Osteoblast (primary cell): ENCODE data around the gene MAMSTR. TPM values are rescaled to one million over a fixed set of nuclear protein-coding genes. Genes with fewer than 3 reads are reported as not detected.
A peak's percentile ranks its signal among the peaks of the same experiment; 100 is the strongest.

Experiments used
- DNase-seq: peaks from one replicate; pipeline ENCODE4 v3.0.0; 2011; ENCODE audit warnings: low spot score, mixed read lengths; ENCODE audit not compliant: insufficient read length; ENCODE audit errors: missing footprints
- H2AFZ ChIP-seq: 2 replicates; pipeline ENCODE4 v1.6.0; 2011; ENCODE audit warnings: mild to moderate bottlenecking, low read length
- H3K27ac ChIP-seq: 2 replicates; pipeline ENCODE4 v1.5.1; 2011; ENCODE audit warnings: mild to moderate bottlenecking, low read depth, low read length, moderate library complexity
- H3K27me3 ChIP-seq: 2 replicates; pipeline ENCODE4 v1.6.0; 2012; ENCODE audit warnings: mild to moderate bottlenecking, control low read depth, inconsistent platforms, low read length, moderate library complexity; ENCODE audit not compliant: insufficient read depth
- H3K36me3 ChIP-seq: 2 replicates; pipeline ENCODE4 v1.5.1; 2011; ENCODE audit warnings: mild to moderate bottlenecking, low read length, control low read depth, moderate library complexity; ENCODE audit not compliant: insufficient read depth
- H3K4me1 ChIP-seq: 2 replicates; pipeline ENCODE4 v1.5.1; 2011; ENCODE audit warnings: mild to moderate bottlenecking, low read length, control low read depth, moderate library complexity; ENCODE audit not compliant: insufficient read depth
- H3K4me2 ChIP-seq: 2 replicates; pipeline ENCODE4 v1.6.0; 2011; ENCODE audit warnings: mild to moderate bottlenecking, low read length; ENCODE audit not compliant: insufficient read depth
- H3K4me3 ChIP-seq: fragments of 200-600 bp; sonication (generic); 3 replicates; pipeline ENCODE4 v1.5.1; 2012; ENCODE audit warnings: mild to moderate bottlenecking, low read length, inconsistent platforms; ENCODE audit not compliant: insufficient read depth
- H3K79me2 ChIP-seq: 2 replicates; pipeline ENCODE4 v1.6.0; 2012; ENCODE audit warnings: mild to moderate bottlenecking, low read length, control low read depth, inconsistent platforms; ENCODE audit not compliant: insufficient read depth
- H3K9me3 ChIP-seq: 2 replicates; pipeline ENCODE4 v1.5.1; 2011; ENCODE audit warnings: low read depth, low read length, control low read depth
- H4K20me1 ChIP-seq: 2 replicates; pipeline ENCODE4 v1.6.0; 2012; ENCODE audit warnings: mild to moderate bottlenecking, low read length, control low read depth; ENCODE audit not compliant: insufficient read depth
- total RNA-seq: library from RNA; depleted of rRNA; stranded (reverse); fragments of >200 nt; gene quantifications from 2 replicates; pipeline ENCODE4 v1.2.3, GENCODE V29; 2012
- TF ChIP-seq, protein P1 (sequence below): IDR thresholded peaks from 2 replicates; pipeline ENCODE4 v1.5.1; 2011; ENCODE audit warnings: mild to moderate bottlenecking, low read depth, low read length, moderate library complexity; ENCODE audit errors: extremely low read depth

The MAMSTR gene
- total RNA-seq, 1 donor, result 0.36 TPM

DNA sequence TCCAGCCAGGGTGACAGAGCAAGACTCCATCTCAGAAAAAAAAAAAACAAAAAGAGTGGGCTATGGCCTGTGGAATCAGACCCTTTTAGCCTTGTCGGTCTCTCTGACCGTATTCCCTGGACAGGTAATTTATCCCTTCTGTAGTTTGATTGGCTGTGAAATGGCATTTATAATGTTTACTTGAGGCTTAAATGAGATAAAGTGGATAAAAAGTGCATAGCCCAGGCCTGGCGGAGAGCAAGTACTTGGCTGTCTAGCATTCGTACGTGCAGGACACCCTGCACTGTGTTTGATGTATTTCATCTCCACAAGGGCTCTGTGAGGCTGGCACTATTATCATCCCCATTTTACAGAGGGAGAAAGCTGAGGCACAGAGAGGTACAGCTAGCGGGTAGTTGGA, 53.7 kb downstream of the MAMSTR start:
- Histone ChIP-seq H3K27me3 (peaks cover 2% of the 10 kb centered on the region), H3K4me2 (no peak overlapping the region), H3K9me3 (no peaks in the 10 kb centered on the region), H3K4me1 (peaks cover 1% of the 10 kb centered on the region), H2AFZ (no peak overlapping the region), H3K36me3 (no peaks in the 10 kb centered on the region), H3K4me3 (no peak overlapping the region), H4K20me1 (no peaks in the 10 kb centered on the region), H3K27ac (no peak overlapping the region), H3K79me2 (no peaks in the 10 kb centered on the region)
- peak; percentile 52 for DNase-seq
- TF ChIP-seq, protein P1, sequence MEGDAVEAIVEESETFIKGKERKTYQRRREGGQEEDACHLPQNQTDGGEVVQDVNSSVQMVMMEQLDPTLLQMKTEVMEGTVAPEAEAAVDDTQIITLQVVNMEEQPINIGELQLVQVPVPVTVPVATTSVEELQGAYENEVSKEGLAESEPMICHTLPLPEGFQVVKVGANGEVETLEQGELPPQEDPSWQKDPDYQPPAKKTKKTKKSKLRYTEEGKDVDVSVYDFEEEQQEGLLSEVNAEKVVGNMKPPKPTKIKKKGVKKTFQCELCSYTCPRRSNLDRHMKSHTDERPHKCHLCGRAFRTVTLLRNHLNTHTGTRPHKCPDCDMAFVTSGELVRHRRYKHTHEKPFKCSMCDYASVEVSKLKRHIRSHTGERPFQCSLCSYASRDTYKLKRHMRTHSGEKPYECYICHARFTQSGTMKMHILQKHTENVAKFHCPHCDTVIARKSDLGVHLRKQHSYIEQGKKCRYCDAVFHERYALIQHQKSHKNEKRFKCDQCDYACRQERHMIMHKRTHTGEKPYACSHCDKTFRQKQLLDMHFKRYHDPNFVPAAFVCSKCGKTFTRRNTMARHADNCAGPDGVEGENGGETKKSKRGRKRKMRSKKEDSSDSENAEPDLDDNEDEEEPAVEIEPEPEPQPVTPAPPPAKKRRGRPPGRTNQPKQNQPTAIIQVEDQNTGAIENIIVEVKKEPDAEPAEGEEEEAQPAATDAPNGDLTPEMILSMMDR, result no peak

DNA sequence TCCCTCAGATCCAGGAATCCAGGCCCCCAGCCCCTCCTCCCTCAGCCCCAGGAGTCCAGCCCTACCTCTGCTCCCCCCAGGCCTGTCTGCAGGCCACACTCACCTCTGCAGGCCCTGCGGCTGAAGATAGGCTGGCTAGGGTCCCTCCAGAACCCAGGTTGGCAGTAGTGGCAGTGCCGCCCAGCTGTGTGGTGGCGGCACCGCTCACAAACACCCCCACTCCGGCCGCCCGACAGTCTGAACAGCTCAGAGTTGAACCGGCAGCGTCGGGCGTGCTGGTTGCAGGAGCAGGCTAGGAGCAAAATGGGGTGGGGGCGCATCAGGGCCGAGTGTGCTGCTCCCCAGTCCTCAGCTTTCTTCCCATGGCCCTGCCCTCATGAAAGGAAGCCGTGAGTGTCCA, 55.0 kb downstream of the MAMSTR start:
- TF ChIP-seq, protein P1, result no peak
- no peak overlapping the region for H3K4me2 ChIP-seq
- no peaks in the 10 kb centered on the region for H4K20me1 ChIP-seq
- no peaks in the 10 kb centered on the region for H3K9me3 ChIP-seq
- peak; percentile 52 for DNase-seq
- H2AFZ ChIP-seq, result no peak overlapping the region
- H3K27ac ChIP-seq, result no peak overlapping the region
- peaks cover 3% of the 10 kb centered on the region for H3K4me1 ChIP-seq
- H3K79me2 ChIP-seq, result no peaks in the 10 kb centered on the region
- no peaks in the 10 kb centered on the region for H3K36me3 ChIP-seq
- H3K27me3 ChIP-seq, result peaks cover 2% of the 10 kb centered on the region
- H3K4me3 ChIP-seq, result no peak overlapping the region

DNA sequence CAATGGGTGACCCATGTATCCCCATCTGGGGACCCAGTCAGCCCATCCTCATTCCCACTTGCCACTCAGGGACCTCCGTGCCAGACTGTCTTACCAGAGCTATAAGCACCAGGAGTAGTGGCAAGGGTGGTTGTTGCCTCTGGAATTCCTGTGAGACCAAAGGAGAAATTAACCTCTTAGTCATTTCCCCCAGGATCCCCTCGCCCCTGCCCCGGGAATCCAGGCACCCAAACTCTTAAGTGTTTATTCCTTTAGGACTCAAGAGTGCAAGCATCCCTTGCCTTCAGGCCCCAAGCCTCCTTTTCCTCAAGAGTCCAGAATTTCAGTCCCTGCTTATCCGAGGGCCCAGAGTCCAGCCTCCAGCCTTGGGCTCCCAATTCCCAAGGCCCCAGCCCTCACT, 55.9 kb downstream of the MAMSTR start:
- H4K20me1 ChIP-seq, result no peaks in the 10 kb centered on the region
- no peaks in the 10 kb centered on the region for H3K9me3 ChIP-seq
- no peak overlapping the region for H3K4me2 ChIP-seq
- peaks cover 2% of the 10 kb centered on the region for H3K27me3 ChIP-seq
- TF ChIP-seq, protein P1, result no peak
- no peak overlapping the region for H3K27ac ChIP-seq
- no peaks in the 10 kb centered on the region for H3K36me3 ChIP-seq
- H3K79me2 ChIP-seq, result no peaks in the 10 kb centered on the region
- H2AFZ ChIP-seq, result no peak overlapping the region
- no peak overlapping the region for H3K4me3 ChIP-seq
- peak; percentile 88 for DNase-seq
- peaks cover 3% of the 10 kb centered on the region for H3K4me1 ChIP-seq

Other genes starting within 250 kb of the MAMSTR start
- gene LMTK3, start 207.9 kb downstream of the MAMSTR start, total RNA-seq, result not detected in 2 replicates
- gene SULT2B1, start 167.6 kb downstream of the MAMSTR start, total RNA-seq, result under 0.01 TPM in 1 of 2 replicates, not detected in the other
- not detected in 2 replicates for gene SPACA4, start 113.0 kb downstream of the MAMSTR start, total RNA-seq
- gene FAM83E, start 104.6 kb downstream of the MAMSTR start, total RNA-seq, result 0.29 TPM in 1 of 2 replicates, not detected in the other
- gene RPL18, start 100.5 kb downstream of the MAMSTR start, total RNA-seq, result 1,357 and 1,526 TPM in 2 replicates
- gene SPHK2, start 100.2 kb downstream of the MAMSTR start, total RNA-seq, result 13.0 and 13.3 TPM in 2 replicates
- gene DBP, start 82.3 kb downstream of the MAMSTR start, total RNA-seq, result 14.5 and 18.3 TPM in 2 replicates
- 1.8 and 2.7 TPM in 2 replicates for gene CA11, start 73.5 kb downstream of the MAMSTR start, total RNA-seq
- under 0.01 and 0.29 TPM in 2 replicates for gene NTN5, start 46.7 kb downstream of the MAMSTR start, total RNA-seq
- not detected in 2 replicates for gene FUT2, start 23.8 kb downstream of the MAMSTR start, total RNA-seq
- 2.1 and 3.6 TPM in 2 replicates for gene RASIP1, start 20.9 kb upstream of the MAMSTR start, total RNA-seq
- gene IZUMO1, start 27.2 kb upstream of the MAMSTR start, total RNA-seq, result not detected in 2 replicates
- under 0.01 TPM in 1 of 2 replicates, not detected in the other for gene FUT1, start 32.9 kb upstream of the MAMSTR start, total RNA-seq
- gene FGF21, start 35.8 kb upstream of the MAMSTR start, total RNA-seq, result not detected in 2 replicates
- 29.7 and 30.1 TPM in 2 replicates for gene BCAT2, start 91.3 kb upstream of the MAMSTR start, total RNA-seq
- gene HSD17B14, start 116.8 kb upstream of the MAMSTR start, total RNA-seq, result 1.8 and 2.1 TPM in 2 replicates
- gene PLEKHA4, start 148.9 kb upstream of the MAMSTR start, total RNA-seq, result 21.4 and 28.6 TPM in 2 replicates
- 70.4 and 84.0 TPM in 2 replicates for gene PPP1R15A, start 152.7 kb upstream of the MAMSTR start, total RNA-seq
- not detected in 2 replicates for gene TULP2, start 179.0 kb upstream of the MAMSTR start, total RNA-seq
- gene NUCB1, start 180.6 kb upstream of the MAMSTR start, total RNA-seq, result 242 and 300 TPM in 2 replicates
- 0.29 and 0.36 TPM in 2 replicates for gene DHDH, start 214.0 kb upstream of the MAMSTR start, total RNA-seq
- gene BAX, start 235.2 kb upstream of the MAMSTR start, total RNA-seq, result 78.4 and 78.9 TPM in 2 replicates
- 3,966 and 4,197 TPM in 2 replicates for gene FTL, start 245.6 kb upstream of the MAMSTR start, total RNA-seq